Esophagus squamous epithelium (tissue), 5 donors: Measurements from ENCODE around the gene ATXN2L. TPM values are rescaled to one million over a fixed set of nuclear protein-coding genes. Genes with fewer than 3 reads are reported as not detected.

Experiments used
- DNase-seq: peaks from one replicate; lab custom pipeline; 2025; lab: John Stamatoyannopoulos, UW
- H3K27ac ChIP-seq, 4 donors: fragments of 200-600 bp; sonication (generic); one replicate each; pipeline ENCODE4 v1.5.1; 2016 to 2019; ENCODE audit warnings: mild to moderate bottlenecking in 1 of 4
- H3K27me3 ChIP-seq, 4 donors: fragments of 200-600 bp; sonication (generic); 1 replicate in 3 of 4; 2 replicates in 1 of 4; pipeline versions ENCODE4 v1.5.1 to v1.6.0; 2017 to 2021; ENCODE audit warnings: antibody characterized with exemption in 1 of 4
- H3K36me3 ChIP-seq, 3 donors: fragments of 200-600 bp; sonication (generic); one replicate each; pipeline ENCODE4 v1.5.1; 2016 to 2019
- H3K4me1 ChIP-seq, 3 donors: fragments of 200-600 bp; sonication (generic); one replicate each; pipeline ENCODE4 v1.5.1; 2017 to 2019
- H3K4me3 ChIP-seq, 4 donors: fragments of 200-600 bp; sonication (generic); 1 replicate in 3 of 4; 2 replicates in 1 of 4; pipeline ENCODE4 v1.5.1; 2016 to 2019; ENCODE audit warnings: mild to moderate bottlenecking in 2 of 4, moderate library complexity in 1 of 4
- H3K9me3 ChIP-seq, 3 donors: fragments of 200-600 bp; sonication (generic); one replicate each; pipeline ENCODE4 v1.5.1; 2016 to 2019
- POLR2A ChIP-seq, 4 donors: fragments of 450-650 bp; IDR thresholded peaks; one replicate each; pipeline ENCODE4 v1.6.1; 2017; ENCODE audit warnings: antibody characterized with exemption in 4 of 4, mild to moderate bottlenecking in 4 of 4, moderate library complexity in 3 of 4
- WGBS, 2 donors: methylation state at CpG; one replicate each; pipeline ENCODE4 v1.1.5; 2018; 5-methylcytosine and 5-hydroxymethylcytosine counted together
- intact Hi-C: fragments of 100-400 bp; cut with DNase I; formaldehyde crosslinking; loops from one replicate; pipeline ENCODE4 v1.15.0; 2022
- total RNA-seq, 4 donors: library from RNA; depleted of rRNA; stranded (reverse); fragments of >200 nt; gene quantifications; one replicate each; pipeline ENCODE4 v1.1.0, GENCODE V29; 2016
- TF ChIP-seq, protein P1 (sequence below), 6 experiments: fragments of 450-650 bp in 4 of 6; fragments of 200-600 bp in 2 of 6; sonication (generic) in 2 of 6; IDR thresholded peaks; one replicate each; pipeline ENCODE4 v1.5.1; 2016 to 2019; ENCODE audit warnings: antibody characterized with exemption in 6 of 6, mild to moderate bottlenecking in 4 of 6, moderate library complexity in 4 of 6
- donor health status: DM: yes; HTN: yes; CAD: no.

Gene ATXN2L
- total RNA-seq, 4 donors from 2014 or later: 42.1 to 72.7 (median 67.1) TPM

DNA sequence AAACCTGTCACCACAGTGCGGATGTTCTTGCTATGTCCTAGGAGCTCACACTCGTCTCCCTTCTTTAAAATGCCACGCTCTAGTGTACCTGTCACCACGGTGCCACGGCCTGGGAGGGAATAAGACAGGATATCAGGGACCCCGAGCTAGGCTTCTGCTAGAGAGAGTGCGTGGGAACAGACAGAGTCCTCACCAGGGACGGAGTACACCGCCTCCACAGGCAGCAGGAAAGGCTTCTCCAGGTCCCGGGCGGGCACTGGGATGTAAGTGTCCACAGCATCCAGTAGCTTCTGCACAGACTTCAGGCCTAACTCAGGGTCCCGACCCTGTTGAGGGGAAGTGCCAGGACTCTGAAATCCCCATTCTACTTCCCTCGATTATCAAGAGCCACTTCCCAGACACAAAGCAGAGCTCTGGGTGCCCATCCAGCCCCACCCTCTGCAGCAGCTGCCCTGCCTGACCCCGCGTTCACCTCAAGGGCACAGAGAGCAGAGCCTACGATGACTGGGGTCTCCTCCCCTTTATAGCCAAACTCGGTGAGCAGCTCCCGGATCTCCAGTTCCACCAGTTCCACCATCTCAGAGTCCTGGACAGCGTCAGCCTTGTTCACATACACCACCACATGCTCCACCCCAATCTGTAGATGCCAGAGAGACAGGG, 21.6 kb downstream of the ATXN2L start:
- Histone ChIP-seq H3K4me1 (peaks cover 17 to 29% (median 20%) of the 10 kb centered on the region in 3 donors), H3K27me3 (no peaks in the 10 kb centered on the region), H3K27ac (no peak overlapping the region), H3K4me3 (no peak overlapping the region), H3K36me3 (peaks cover 16 to 47% (median 31%) of the 10 kb centered on the region in 3 donors), H3K9me3 (no peaks in the 10 kb centered on the region)
- 85 to 89% methylated on average over 8 to 19 of the region's 19 CpGs for WGBS, 2 donors
- TF ChIP-seq, protein P1, sequence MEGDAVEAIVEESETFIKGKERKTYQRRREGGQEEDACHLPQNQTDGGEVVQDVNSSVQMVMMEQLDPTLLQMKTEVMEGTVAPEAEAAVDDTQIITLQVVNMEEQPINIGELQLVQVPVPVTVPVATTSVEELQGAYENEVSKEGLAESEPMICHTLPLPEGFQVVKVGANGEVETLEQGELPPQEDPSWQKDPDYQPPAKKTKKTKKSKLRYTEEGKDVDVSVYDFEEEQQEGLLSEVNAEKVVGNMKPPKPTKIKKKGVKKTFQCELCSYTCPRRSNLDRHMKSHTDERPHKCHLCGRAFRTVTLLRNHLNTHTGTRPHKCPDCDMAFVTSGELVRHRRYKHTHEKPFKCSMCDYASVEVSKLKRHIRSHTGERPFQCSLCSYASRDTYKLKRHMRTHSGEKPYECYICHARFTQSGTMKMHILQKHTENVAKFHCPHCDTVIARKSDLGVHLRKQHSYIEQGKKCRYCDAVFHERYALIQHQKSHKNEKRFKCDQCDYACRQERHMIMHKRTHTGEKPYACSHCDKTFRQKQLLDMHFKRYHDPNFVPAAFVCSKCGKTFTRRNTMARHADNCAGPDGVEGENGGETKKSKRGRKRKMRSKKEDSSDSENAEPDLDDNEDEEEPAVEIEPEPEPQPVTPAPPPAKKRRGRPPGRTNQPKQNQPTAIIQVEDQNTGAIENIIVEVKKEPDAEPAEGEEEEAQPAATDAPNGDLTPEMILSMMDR (IDR thresholded peaks at IDR 0.05): no peak
- TF ChIP-seq POLR2A (IDR thresholded peaks at IDR 0.05): no peak
- intact Hi-C loops: no loop called here
- no peak for DNase-seq

DNA sequence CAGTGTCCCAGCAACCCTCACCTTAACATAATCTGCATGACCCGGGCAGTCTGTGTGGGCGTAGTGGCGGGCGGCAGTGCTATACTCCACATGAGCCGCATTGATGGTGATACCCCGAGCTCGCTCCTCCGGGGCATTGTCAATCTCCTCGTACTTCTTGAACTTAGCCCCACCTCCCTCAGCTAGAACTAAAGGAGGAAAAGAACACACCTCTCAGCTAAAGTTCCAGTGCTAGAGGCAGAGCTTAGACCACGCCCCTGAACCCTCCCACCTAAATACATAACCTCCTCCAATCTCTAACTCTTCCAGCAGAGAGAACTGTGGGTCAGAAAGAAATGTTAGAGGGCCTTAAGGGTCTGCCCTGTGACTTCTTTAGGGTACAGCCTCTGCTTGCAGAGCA, 22.5 kb downstream of the ATXN2L start:
- peak overlapping the region; percentile 88 to 95 (median 90) for H3K27ac ChIP-seq
- 28 to 38% methylated on average over 8 to 9 of the region's 10 CpGs for WGBS, 2 donors
- no peak for DNase-seq
- TF ChIP-seq, protein P1 (IDR thresholded peaks at IDR 0.05): no peak
- no peak for TF ChIP-seq POLR2A (IDR thresholded peaks at IDR 0.05)
- H3K27me3 ChIP-seq: no peaks in the 10 kb centered on the region
- peaks cover 17 to 29% (median 20%) of the 10 kb centered on the region in 3 donors for H3K4me1 ChIP-seq
- intact Hi-C loops: no loop called here
- H3K36me3 ChIP-seq: peaks cover 16 to 47% (median 31%) of the 10 kb centered on the region in 3 donors
- H3K4me3 ChIP-seq: peak overlapping the region; percentile 87 to 99 (median 93)
- no peaks in the 10 kb centered on the region for H3K9me3 ChIP-seq

DNA sequence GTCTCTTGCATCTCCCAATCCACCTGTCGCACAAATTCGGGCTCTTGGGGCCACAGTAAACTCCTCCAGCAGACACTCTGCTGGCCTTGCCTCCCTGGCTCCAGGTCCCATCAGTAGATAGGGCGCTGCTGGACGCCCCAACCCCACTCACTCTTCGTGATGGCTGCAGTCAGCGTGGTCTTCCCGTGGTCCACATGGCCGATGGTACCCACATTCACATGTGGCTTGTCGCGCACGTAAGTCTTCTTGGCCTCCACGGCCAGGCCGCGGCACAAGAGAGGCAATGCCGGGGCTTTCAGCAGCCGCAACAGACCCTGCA, 22.9 kb downstream of the ATXN2L start:
- peaks cover 17 to 29% (median 20%) of the 10 kb centered on the region in 3 donors for H3K4me1 ChIP-seq
- TF ChIP-seq POLR2A (IDR thresholded peaks at IDR 0.05): no peak
- TF ChIP-seq, protein P1 (IDR thresholded peaks at IDR 0.05): no peak
- peak overlapping the region; percentile 87 to 99 (median 93) for H3K4me3 ChIP-seq
- no peak for DNase-seq
- H3K9me3 ChIP-seq: no peaks in the 10 kb centered on the region
- intact Hi-C loops: no loop called here
- H3K27ac ChIP-seq: peak overlapping the region; percentile 88 to 95 (median 90)
- no peaks in the 10 kb centered on the region for H3K27me3 ChIP-seq
- H3K36me3 ChIP-seq: peaks cover 16 to 43% (median 31%) of the 10 kb centered on the region in 3 donors
- WGBS, 2 donors: 0 to 8% methylated on average over 5 to 8 of the region's 16 CpGs

DNA sequence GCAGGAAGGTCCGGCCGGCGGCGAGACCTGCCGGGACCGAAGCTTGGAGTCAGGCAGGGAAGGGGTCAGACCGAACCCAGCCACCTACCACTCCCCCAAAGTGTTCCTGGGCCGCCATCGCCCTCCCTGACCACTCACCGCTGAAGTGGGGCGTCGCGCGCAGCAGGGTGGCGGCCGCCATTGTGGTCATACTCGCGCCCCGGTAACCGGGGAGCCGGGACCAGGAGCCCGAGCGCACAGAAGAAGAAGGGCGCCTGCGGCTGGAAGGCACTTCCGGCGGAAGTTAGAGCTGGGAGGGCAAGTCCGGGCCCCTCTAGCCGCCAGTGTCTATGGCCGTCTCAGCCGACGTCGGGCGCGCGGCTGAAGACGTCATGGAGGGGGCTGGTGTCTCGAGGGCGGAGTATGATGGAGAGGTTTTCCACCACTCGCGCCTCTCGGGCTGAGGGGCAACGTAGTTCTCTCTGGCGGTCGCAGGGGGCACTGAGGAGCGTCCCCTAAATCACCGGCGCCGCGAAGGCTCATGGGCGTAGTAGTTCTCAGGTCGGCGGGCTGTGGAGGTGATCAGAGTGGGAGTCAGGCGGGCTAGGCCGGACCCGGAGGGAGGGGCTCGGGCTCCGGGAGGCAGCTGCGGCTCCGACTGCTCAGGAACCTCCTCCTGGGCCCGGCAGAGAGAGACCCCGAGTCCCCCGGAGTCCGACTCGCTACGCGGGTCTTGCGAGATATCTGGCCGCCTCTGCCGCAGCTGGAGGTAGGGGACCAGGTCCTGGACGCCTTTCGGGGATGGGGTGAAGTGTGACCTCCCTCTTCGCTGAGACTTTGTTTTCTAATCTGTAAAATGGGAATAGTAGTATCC, 23.5 kb downstream of the ATXN2L start, which contains the start of gene TUFM:
Gene TUFM, minus strand, starts transcription at position 269 of the 853 bp plus-strand sequence. Its CDS starts 79 bp downstream, at position 190.
- no peaks in the 10 kb centered on the region for H3K27me3 ChIP-seq
- peaks cover 17 to 29% (median 20%) of the 10 kb centered on the region in 3 donors for H3K4me1 ChIP-seq
- H3K36me3 ChIP-seq: peaks cover 16 to 38% (median 31%) of the 10 kb centered on the region in 3 donors
- DNase-seq: peak; percentile 91
- no peaks in the 10 kb centered on the region for H3K9me3 ChIP-seq
- peak within 1 kb of the TSS; percentile 88 to 95 (median 90) for H3K27ac ChIP-seq
- 0% methylated on average over 18 of the region's 73 CpGs; no CpG with 5 or more reads in 1 of the 2 donors for WGBS, 2 donors
- intact Hi-C loops: no loop called here
- peak within 1 kb of the TSS; percentile 87 to 99 (median 93) for H3K4me3 ChIP-seq
- peak in 3 of 4 donors; percentile 11 to 48 (median 11) for TF ChIP-seq POLR2A (IDR thresholded peaks at IDR 0.05)
- TF ChIP-seq, protein P1 (IDR thresholded peaks at IDR 0.05): peak; percentile 47 to 69 (median 62)
